Thoracic aorta (tissue), 2 donors: ENCODE data around the gene SRRD. TPM values are rescaled to one million over a fixed set of nuclear protein-coding genes. Genes with fewer than 3 reads are reported as not detected.

ENCODE experiments used
- ATAC-seq: fragments of 150-250 bp; one replicate; pipeline ENCODE4 v1.8.0; 2017; ENCODE audit warnings: low read depth; ENCODE audit not compliant: insufficient number of reproducible peaks, low FRiP score
- DNase-seq: peaks from one replicate; pipeline ENCODE4 v3.0.0-alpha.2; 2020; ENCODE audit warnings: low spot score
- H3K27ac ChIP-seq, 2 donors: fragments of 200-600 bp; sonication (generic); 1 replicate in 1 of 2; 2 replicates in 1 of 2; pipeline ENCODE4 v1.5.1; 2016; ENCODE audit warnings: mild to moderate bottlenecking in 2 of 2, moderate library complexity in 2 of 2
- H3K27me3 ChIP-seq: fragments of 200-600 bp; sonication (generic); replicated peaks from 2 replicates; pipeline ENCODE4 v1.6.0; 2016; ENCODE audit warnings: mild to moderate bottlenecking; ENCODE audit not compliant: insufficient read depth
- H3K36me3 ChIP-seq: fragments of 200-600 bp; sonication (generic); one replicate; pipeline ENCODE4 v1.5.1; 2016
- H3K4me1 ChIP-seq, 2 donors: fragments of 200-600 bp; sonication (generic); 1 replicate in 1 of 2; 2 replicates in 1 of 2; pipeline versions ENCODE4 v1.5.1 to v1.6.0; 2016; ENCODE audit warnings: low read depth in 2 of 2, mild to moderate bottlenecking in 1 of 2; ENCODE audit not compliant: control insufficient read depth in 1 of 2
- H3K4me3 ChIP-seq: fragments of 200-600 bp; sonication (generic); 2 replicates; pipeline ENCODE4 v1.5.1; 2016; ENCODE audit warnings: mild to moderate bottlenecking
- H3K9me3 ChIP-seq: fragments of 200-600 bp; sonication (generic); 2 replicates; pipeline ENCODE4 v1.5.1; 2016
- CTCF ChIP-seq: fragments of 200-600 bp; sonication (generic); IDR thresholded peaks from one replicate; pipeline ENCODE4 v1.5.1; 2019; ENCODE audit warnings: antibody characterized with exemption
- total RNA-seq, 2 donors: library from RNA; depleted of rRNA; stranded (reverse); fragments of >200 nt; gene quantifications; one replicate each; pipeline versions ENCODE4 v1.1.0 to v1.2.3, GENCODE V29; 2016

The SRRD gene
- total RNA-seq, 2 donors from 2014 or later, result 8.3 to 31.3 TPM

DNA sequence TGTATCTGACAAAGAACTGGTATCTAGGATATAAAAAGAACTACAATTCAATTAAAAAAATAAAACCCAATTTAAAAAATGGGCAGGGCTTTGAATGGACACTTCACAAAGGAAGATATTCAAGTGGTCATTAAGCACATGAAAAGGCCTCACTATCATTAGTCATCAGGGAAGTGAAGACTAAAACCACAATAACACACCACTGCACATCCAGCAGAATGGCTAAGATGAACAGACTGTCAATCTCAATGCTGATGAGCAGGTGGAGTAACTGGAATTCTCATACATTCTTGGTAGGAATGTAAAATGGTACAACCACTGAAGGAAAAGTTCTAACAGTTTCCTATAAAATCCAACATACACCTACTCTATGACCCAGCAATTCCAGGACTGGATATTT lies 9.0 kb upstream of the SRRD start:
- Histone ChIP-seq H3K36me3 (peaks cover 36% of the 10 kb centered on the region), H3K27me3 (no peaks in the 10 kb centered on the region), H3K4me1 (peaks cover 0 to 6% of the 10 kb centered on the region in 2 donors), H3K4me3 (no peak overlapping the region), H3K9me3 (no peaks in the 10 kb centered on the region), H3K27ac (no peak overlapping the region)
- no peak for TF ChIP-seq CTCF
- no peak for DNase-seq
- no peak for ATAC-seq

GRCh38 chr22:26476705-26477340 lies 6.9 kb upstream of the SRRD start:
- no peaks in the 10 kb centered on the region for H3K9me3 ChIP-seq
- no peak for ATAC-seq
- H3K27ac ChIP-seq, result no peak overlapping the region
- TF ChIP-seq CTCF, result no peak
- peaks cover 11 to 26% of the 10 kb centered on the region in 2 donors for H3K4me1 ChIP-seq
- no peak overlapping the region for H3K4me3 ChIP-seq
- no peak for DNase-seq
- H3K36me3 ChIP-seq, result peaks cover 15% of the 10 kb centered on the region
- H3K27me3 ChIP-seq, result no peaks in the 10 kb centered on the region

GRCh38 chr22:26477341-26477731 lies 6.3 kb upstream of the SRRD start:
- Histone ChIP-seq H3K4me3 (no peak overlapping the region), H3K9me3 (no peaks in the 10 kb centered on the region), H3K27me3 (no peaks in the 10 kb centered on the region), H3K4me1 (peaks cover 11 to 31% of the 10 kb centered on the region in 2 donors), H3K27ac (no peak overlapping the region), H3K36me3 (peaks cover 10% of the 10 kb centered on the region)
- DNase-seq, result no peak
- TF ChIP-seq CTCF, result no peak
- ATAC-seq, result no peak

- Histone ChIP-seq H3K27me3 (no peaks in the 10 kb centered on the region), H3K36me3 (no peaks in the 10 kb centered on the region), H3K9me3 (no peaks in the 10 kb centered on the region), H3K4me1 (peaks cover 15 to 43% of the 10 kb centered on the region in 2 donors), H3K27ac (no peak overlapping the region), H3K4me3 (peak overlapping the region; percentile 4)
- ATAC-seq, result no peak
- no peak for TF ChIP-seq CTCF
- DNase-seq, result no peak
These were observed 4.5 kb upstream of the SRRD start for GRCh38 chr22:26479043-26479791.

GRCh38 chr22:26479792-26480610 lies 3.7 kb upstream of the SRRD start:
- Histone ChIP-seq H3K27me3 (no peaks in the 10 kb centered on the region), H3K36me3 (no peaks in the 10 kb centered on the region), H3K4me1 (peaks cover 23 to 50% of the 10 kb centered on the region in 2 donors), H3K9me3 (no peaks in the 10 kb centered on the region), H3K27ac (no peak overlapping the region), H3K4me3 (peak overlapping the region; percentile 4)
- no peak for TF ChIP-seq CTCF
- ATAC-seq (no peak), DNase-seq (no peak)
